8988T (cell line): ENCODE measurements around the gene MAP1LC3A.

Source experiments
- DNase-seq: peaks from one replicate; pipeline ENCODE4 v3.0.0; 2011

MAP1LC3A gene

GRCh38 chr20:34530342-34530741, 28.2 kb upstream of the MAP1LC3A start:
- no peak for DNase-seq

GRCh38 chr20:34531608-34532265, 26.8 kb upstream of the MAP1LC3A start:
- DNase-seq, result no peak

GRCh38 chr20:34532320-34532719, 26.2 kb upstream of the MAP1LC3A start:
- DNase-seq, result no peak

- DNase-seq, result no peak
These were observed 25.8 kb upstream of the MAP1LC3A start for GRCh38 chr20:34532756-34533155.

- DNase-seq, result no peak
These were observed 23.9 kb upstream of the MAP1LC3A start for GRCh38 chr20:34534391-34535165.

- no peak for DNase-seq
These were observed 23.1 kb upstream of the MAP1LC3A start for GRCh38 chr20:34535301-34535840.

- no peak for DNase-seq
These were observed 22.7 kb upstream of the MAP1LC3A start for GRCh38 chr20:34535857-34536256.

- no peak for DNase-seq
These were observed 21.6 kb upstream of the MAP1LC3A start for GRCh38 chr20:34536798-34537394.

GRCh38 chr20:34537651-34538050, 20.9 kb upstream of the MAP1LC3A start:
- no peak for DNase-seq

GRCh38 chr20:34538671-34539123, 19.8 kb upstream of the MAP1LC3A start:
- DNase-seq, result no peak

- no peak for DNase-seq
These were observed 18.8 kb upstream of the MAP1LC3A start for GRCh38 chr20:34539756-34540155.

- DNase-seq, result no peak
These were observed 17.8 kb upstream of the MAP1LC3A start for GRCh38 chr20:34540596-34541263.

- no peak for DNase-seq
These were observed 17.1 kb upstream of the MAP1LC3A start for GRCh38 chr20:34541264-34541901.

- DNase-seq, result no peak
These were observed 16.6 kb upstream of the MAP1LC3A start for GRCh38 chr20:34541917-34542316.

GRCh38 chr20:34542439-34542838, 16.1 kb upstream of the MAP1LC3A start:
- DNase-seq, result no peak

- no peak for DNase-seq
These were observed 15.0 kb upstream of the MAP1LC3A start for GRCh38 chr20:34543463-34544056.

GRCh38 chr20:34544109-34544796, 14.3 kb upstream of the MAP1LC3A start:
- no peak for DNase-seq

GRCh38 chr20:34546751-34547181, 11.8 kb upstream of the MAP1LC3A start:
- no peak for DNase-seq

- DNase-seq, result no peak
These were observed 10.5 kb upstream of the MAP1LC3A start for GRCh38 chr20:34547844-34548613.

GRCh38 chr20:34549291-34549928, 9.1 kb upstream of the MAP1LC3A start:
- no peak for DNase-seq
